OCI-LY1 (cell line): Measurements from ENCODE around the gene CCDC102B.

Experiments used
- H2AFZ ChIP-seq: fragments of 200-600 bp; sonication (generic), shearing (Covaris generic); 2 replicates; pipeline ENCODE4 v1.6.0; 2014; ENCODE audit warnings: antibody characterized with exemption, mild to moderate bottlenecking, low read length
- H3F3A ChIP-seq: fragments of 200-600 bp; sonication (generic), shearing (Covaris generic); 2 replicates; pipeline ENCODE4 v1.6.0; 2014; ENCODE audit warnings: mild to moderate bottlenecking, antibody characterized with exemption, low read length, moderate library complexity; ENCODE audit not compliant: insufficient read depth
- H3K27ac ChIP-seq: fragments of 200-600 bp; sonication (generic); 2 replicates; pipeline ENCODE4 v1.5.1; 2014; ENCODE audit warnings: low read length, mixed run types, mild to moderate bottlenecking, low read depth; ENCODE audit not compliant: poor library complexity, severe bottlenecking
- H3K27me3 ChIP-seq: fragments of 200-600 bp; sonication (generic); 2 replicates; pipeline ENCODE4 v1.6.0; 2014; ENCODE audit warnings: antibody characterized with exemption, mild to moderate bottlenecking, low read length, moderate library complexity; ENCODE audit not compliant: insufficient read depth
- H3K36me3 ChIP-seq: fragments of 200-600 bp; sonication (generic); 2 replicates; pipeline ENCODE4 v1.6.1; 2014; ENCODE audit warnings: mild to moderate bottlenecking, antibody characterized with exemption, low read length, moderate library complexity, mixed read lengths; ENCODE audit not compliant: insufficient read depth
- H3K4me1 ChIP-seq: fragments of 200-600 bp; sonication (generic); 2 replicates; pipeline ENCODE4 v1.5.1; 2014; ENCODE audit warnings: mild to moderate bottlenecking, low read length, moderate library complexity; ENCODE audit not compliant: insufficient read depth, severe bottlenecking
- H3K4me2 ChIP-seq: fragments of 200-600 bp; sonication (generic), shearing (Covaris generic); 2 replicates; pipeline ENCODE4 v1.6.1; 2014; ENCODE audit warnings: low read length
- H3K4me3 ChIP-seq: fragments of 200-600 bp; sonication (generic); 2 replicates; pipeline ENCODE4 v1.5.1; 2014; ENCODE audit warnings: low read length, low read depth, mild to moderate bottlenecking, mixed read lengths; ENCODE audit not compliant: poor library complexity, severe bottlenecking
- H3K79me2 ChIP-seq: fragments of 200-600 bp; shearing (Covaris generic); 2 replicates; pipeline ENCODE4 v1.6.1; 2016; ENCODE audit warnings: mixed run types, low read length, mixed read lengths; ENCODE audit not compliant: insufficient read depth
- H3K9ac ChIP-seq: fragments of 200-600 bp; sonication (generic), shearing (Covaris generic); 2 replicates; pipeline ENCODE4 v1.6.1; 2014; ENCODE audit warnings: mild to moderate bottlenecking, low read length, mixed read lengths
- H3K9me2 ChIP-seq: fragments of 200-600 bp; sonication (generic), shearing (Covaris generic); 2 replicates; pipeline ENCODE4 v1.6.1; 2014; ENCODE audit warnings: low read depth, mild to moderate bottlenecking, low read length, mixed read lengths
- H3K9me3 ChIP-seq: fragments of 200-600 bp; shearing (Covaris generic); 2 replicates; pipeline ENCODE4 v1.6.1; 2014; ENCODE audit warnings: low read length, mixed read lengths
- H4K20me1 ChIP-seq: fragments of 200-600 bp; sonication (generic), shearing (Covaris generic); 2 replicates; pipeline ENCODE4 v1.6.0; 2016; ENCODE audit warnings: mild to moderate bottlenecking, low read length; ENCODE audit not compliant: insufficient read depth
- EZH2 ChIP-seq: fragments of 200-600 bp; sonication (generic), shearing (Covaris generic); IDR thresholded peaks from 2 replicates; pipeline ENCODE4 v1.8.0; 2017; ENCODE audit warnings: borderline replicate concordance, mixed run types, mild to moderate bottlenecking, antibody characterized with exemption, low read length, moderate library complexity, mixed read lengths
- TF ChIP-seq, protein P1 (sequence below): fragments of 200-600 bp; sonication (generic), shearing (Covaris generic); IDR thresholded peaks from 2 replicates; pipeline ENCODE4 v1.5.1; 2017; ENCODE audit warnings: mild to moderate bottlenecking, antibody characterized with exemption, low read length, moderate library complexity, mixed read lengths

Gene CCDC102B

DNA sequence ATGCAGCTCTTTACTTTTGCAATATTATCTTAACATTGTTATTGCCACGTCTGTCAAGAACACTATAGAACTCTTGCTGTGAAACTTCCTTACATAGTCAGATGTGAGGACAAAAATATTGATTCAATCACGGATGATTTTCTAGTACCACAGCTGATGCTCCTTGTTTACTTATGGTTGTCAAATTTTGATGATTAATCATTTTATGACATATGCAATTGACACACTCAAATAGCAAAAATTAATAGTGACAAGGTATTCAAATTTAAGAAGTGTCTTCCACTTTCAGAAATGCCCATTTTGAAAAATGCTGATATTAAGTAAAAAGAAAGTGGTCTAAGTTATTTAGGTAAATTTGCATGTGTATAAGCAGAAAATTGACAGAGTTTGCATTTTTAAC, 284.0 kb downstream of the CCDC102B start:
- no peaks in the 10 kb centered on the region for H3K27me3 ChIP-seq
- no peaks in the 10 kb centered on the region for H3F3A ChIP-seq
- H3K4me1 ChIP-seq = no peaks in the 10 kb centered on the region
- H4K20me1 ChIP-seq = no peaks in the 10 kb centered on the region
- H3K79me2 ChIP-seq = no peaks in the 10 kb centered on the region
- H3K36me3 ChIP-seq = no peaks in the 10 kb centered on the region
- H3K9me2 ChIP-seq = no peaks in the 10 kb centered on the region; the same call in 1 of the 2 replicates
- TF ChIP-seq, protein P1, sequence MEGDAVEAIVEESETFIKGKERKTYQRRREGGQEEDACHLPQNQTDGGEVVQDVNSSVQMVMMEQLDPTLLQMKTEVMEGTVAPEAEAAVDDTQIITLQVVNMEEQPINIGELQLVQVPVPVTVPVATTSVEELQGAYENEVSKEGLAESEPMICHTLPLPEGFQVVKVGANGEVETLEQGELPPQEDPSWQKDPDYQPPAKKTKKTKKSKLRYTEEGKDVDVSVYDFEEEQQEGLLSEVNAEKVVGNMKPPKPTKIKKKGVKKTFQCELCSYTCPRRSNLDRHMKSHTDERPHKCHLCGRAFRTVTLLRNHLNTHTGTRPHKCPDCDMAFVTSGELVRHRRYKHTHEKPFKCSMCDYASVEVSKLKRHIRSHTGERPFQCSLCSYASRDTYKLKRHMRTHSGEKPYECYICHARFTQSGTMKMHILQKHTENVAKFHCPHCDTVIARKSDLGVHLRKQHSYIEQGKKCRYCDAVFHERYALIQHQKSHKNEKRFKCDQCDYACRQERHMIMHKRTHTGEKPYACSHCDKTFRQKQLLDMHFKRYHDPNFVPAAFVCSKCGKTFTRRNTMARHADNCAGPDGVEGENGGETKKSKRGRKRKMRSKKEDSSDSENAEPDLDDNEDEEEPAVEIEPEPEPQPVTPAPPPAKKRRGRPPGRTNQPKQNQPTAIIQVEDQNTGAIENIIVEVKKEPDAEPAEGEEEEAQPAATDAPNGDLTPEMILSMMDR = no peak
- no peak for TF ChIP-seq EZH2
- no peak overlapping the region for H2AFZ ChIP-seq
- no peaks in the 10 kb centered on the region for H3K9me3 ChIP-seq
- no peak overlapping the region for H3K4me2 ChIP-seq
- H3K4me3 ChIP-seq = no peak overlapping the region
- H3K9ac ChIP-seq = no peak overlapping the region
- H3K27ac ChIP-seq = no peak overlapping the region

DNA sequence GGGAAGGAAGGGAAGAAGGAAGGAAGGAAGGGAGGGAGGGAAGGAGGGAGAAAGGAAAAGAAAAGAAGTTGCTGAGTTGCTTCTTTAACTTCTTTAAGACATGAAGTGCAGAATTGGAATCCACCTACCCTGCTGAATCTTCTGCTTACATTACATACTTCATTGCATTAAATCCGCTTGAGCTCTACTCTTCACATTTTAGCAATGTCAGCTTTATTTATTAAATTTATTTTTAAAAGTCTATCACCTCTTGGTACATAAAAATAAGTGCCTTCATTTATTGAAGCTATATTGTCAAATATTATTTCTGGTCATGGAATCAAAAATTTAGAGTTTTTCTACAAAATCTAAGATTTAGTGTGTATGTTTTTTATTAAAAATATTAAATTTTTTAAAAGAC, 284.6 kb downstream of the CCDC102B start:
- H3K9me3 ChIP-seq = no peaks in the 10 kb centered on the region
- no peaks in the 10 kb centered on the region for H3K4me1 ChIP-seq
- no peak overlapping the region for H3K9ac ChIP-seq
- no peak overlapping the region for H3K4me3 ChIP-seq
- H3F3A ChIP-seq = no peaks in the 10 kb centered on the region
- TF ChIP-seq, protein P1 = no peak
- TF ChIP-seq EZH2 = no peak
- no peaks in the 10 kb centered on the region for H3K36me3 ChIP-seq
- no peak overlapping the region for H3K4me2 ChIP-seq
- H3K27me3 ChIP-seq = no peaks in the 10 kb centered on the region
- no peak overlapping the region for H2AFZ ChIP-seq
- no peaks in the 10 kb centered on the region for H4K20me1 ChIP-seq
- H3K27ac ChIP-seq = no peak overlapping the region
- no peaks in the 10 kb centered on the region for H3K79me2 ChIP-seq
- no peaks in the 10 kb centered on the region; the same call in 1 of the 2 replicates for H3K9me2 ChIP-seq

DNA sequence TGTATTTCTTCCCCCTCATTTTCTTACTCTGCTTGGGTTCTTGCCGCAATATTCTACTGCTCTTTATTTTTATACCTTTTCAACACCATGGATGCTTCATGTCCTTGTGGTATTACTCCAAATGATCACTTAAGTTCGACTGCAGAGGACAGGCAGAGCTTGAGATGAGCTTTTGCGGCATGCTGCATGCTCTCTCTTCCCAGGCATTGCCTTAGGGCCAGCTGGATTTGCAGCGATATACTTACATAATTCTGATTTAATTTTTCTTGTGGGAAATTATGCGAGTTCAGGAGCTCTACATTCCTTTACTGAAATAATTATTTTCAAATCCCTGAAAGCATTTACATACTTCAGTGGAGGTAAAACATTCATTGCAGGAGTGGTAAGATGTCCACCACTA, 288.1 kb downstream of the CCDC102B start:
- no peaks in the 10 kb centered on the region for H3K9me3 ChIP-seq
- H3K9me2 ChIP-seq = no peaks in the 10 kb centered on the region
- H3K27ac ChIP-seq = no peak overlapping the region
- no peak overlapping the region for H3K4me3 ChIP-seq
- no peaks in the 10 kb centered on the region for H3K79me2 ChIP-seq
- no peak overlapping the region for H3K4me2 ChIP-seq
- H3K4me1 ChIP-seq = no peaks in the 10 kb centered on the region
- H3F3A ChIP-seq = no peaks in the 10 kb centered on the region
- H3K27me3 ChIP-seq = no peaks in the 10 kb centered on the region
- no peak overlapping the region for H2AFZ ChIP-seq
- TF ChIP-seq, protein P1 = no peak
- no peak overlapping the region for H3K9ac ChIP-seq
- no peaks in the 10 kb centered on the region for H3K36me3 ChIP-seq
- H4K20me1 ChIP-seq = no peaks in the 10 kb centered on the region
